Activated effector memory CD4-positive, alpha-beta T cell treated with Interleukin-2 at 50 U/mL for 16 hours (primary cell): ENCODE results near the gene GRIFIN.
A peak's percentile ranks its signal among the peaks of the same experiment; 100 is the strongest.

Experiments
- DNase-seq: peaks from one replicate; pipeline ENCODE4 v3.0.0-alpha.2; 2020

The GRIFIN gene, protein sequence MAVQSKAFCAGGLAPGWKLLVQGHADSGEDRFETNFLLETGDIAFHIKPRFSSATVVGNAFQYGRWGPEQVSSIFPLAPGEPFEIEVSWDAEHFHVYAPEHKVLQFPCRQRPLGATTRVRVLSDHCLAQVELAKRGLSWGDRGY

GRCh38 chr7:2476298-2476697, at the start of gene GRIFIN:
TSS of gene GRIFIN (minus strand) at chr7:2476398. CDS start at chr7:2476383, 15 bp downstream.
- DNase-seq = no peak

DNA sequence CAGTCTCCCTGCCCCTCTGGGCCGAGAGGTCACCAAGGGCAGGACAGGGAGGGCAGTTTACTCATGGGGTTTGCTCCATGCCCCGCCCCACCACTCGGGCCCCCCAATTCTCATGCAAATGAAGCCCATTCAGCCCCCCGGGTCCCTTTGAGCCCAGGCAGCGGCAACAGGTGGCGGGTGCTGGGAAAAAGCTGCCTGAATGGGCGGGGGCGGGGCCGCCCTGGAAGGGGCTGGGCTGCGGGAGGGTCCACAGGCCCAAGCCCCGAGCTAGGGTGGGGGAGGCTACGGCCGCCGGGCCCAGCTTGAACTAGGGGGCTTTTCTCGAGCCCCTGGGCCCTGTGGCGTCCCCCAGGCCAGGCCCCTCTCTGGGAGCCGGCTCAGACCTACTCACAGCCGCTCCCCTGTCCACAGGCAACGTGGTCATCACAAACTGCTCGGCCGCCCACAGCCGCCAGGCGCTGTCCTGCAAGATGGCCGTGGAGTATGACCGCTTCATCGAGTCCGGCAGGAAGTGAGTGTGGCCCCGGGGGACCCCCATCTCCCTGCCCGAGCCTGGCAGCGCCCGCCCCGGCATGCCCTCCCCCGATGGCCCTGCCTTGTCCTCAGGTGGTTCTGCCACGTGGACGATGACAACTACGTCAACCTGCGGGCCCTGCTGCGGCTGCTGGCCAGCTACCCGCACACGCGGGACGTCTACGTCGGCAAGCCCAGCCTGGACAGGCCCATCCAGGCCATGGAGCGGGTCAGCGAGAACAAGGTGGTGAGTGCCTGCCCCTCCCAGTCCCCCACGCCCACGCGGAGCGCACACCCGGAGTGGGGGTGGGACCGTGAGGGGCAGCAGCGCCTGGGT, 48.8 kb upstream of the GRIFIN start:
- no peak for DNase-seq

DNA sequence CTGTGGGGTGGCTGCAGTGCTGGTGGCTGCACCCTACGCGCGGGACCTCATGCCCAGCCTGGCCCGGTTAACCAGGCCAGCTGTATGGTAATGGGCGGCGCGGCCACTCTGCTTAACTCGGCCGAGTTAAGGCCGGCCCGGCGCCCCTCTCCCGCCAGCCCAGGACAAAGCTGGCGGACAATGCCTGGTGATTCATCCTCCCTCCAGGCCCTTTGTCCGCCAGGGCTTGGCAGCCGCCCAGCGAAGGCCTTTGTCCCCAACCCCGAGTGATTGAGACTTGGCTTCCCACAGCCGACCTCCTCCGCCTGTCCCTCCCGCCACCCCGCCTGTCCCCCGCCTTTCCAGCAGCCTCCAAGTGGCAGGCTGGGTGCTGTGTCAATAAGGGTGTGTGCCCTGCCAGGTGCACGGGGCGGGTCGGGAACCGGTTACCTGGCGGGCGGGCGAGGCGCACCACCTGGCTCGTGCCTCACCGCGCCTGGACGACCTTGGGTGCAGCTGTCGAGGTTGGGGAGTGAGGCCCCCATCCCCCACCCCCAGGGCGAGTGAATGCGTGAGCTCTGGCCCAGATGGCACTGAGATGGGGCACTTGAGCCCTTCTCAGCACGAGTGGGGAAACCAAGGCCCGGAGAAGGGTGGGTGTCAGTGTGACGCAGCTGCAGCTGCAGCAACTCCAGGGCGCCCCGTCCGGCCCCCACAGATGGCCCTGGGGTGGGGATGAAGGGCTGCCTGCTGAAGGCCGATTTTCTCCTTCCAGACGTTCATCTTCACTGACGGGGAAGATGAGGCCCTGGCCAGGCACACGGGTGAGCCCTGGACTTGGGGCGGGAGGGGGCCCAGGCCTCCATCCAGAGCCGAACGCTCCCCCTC, 48.0 kb upstream of the GRIFIN start:
- DNase-seq = no peak

DNA sequence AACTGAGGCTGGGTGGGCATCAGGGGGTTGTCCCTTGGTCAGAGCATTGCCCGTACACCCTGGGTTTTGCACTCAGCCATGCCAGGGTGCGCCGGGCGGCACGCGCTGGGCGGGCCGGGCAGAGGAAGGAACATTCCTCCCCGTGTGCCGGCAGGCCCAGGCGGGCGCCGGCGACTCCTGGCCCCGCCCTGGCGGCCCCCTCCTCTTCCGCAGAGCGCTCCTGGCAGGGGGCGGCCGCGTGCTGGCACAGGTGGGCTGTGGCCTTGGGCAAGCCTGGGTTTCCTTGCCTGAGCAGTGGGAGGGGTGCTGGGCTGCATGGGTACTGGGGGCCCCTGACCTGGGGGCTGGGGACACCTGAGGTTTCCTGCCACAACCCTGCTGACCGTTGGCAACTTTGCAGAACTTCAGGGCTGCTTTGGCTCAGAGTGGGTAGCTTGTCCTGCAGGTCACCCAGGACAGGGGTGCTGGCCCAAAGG, 47.3 kb upstream of the GRIFIN start:
- no peak for DNase-seq

DNA sequence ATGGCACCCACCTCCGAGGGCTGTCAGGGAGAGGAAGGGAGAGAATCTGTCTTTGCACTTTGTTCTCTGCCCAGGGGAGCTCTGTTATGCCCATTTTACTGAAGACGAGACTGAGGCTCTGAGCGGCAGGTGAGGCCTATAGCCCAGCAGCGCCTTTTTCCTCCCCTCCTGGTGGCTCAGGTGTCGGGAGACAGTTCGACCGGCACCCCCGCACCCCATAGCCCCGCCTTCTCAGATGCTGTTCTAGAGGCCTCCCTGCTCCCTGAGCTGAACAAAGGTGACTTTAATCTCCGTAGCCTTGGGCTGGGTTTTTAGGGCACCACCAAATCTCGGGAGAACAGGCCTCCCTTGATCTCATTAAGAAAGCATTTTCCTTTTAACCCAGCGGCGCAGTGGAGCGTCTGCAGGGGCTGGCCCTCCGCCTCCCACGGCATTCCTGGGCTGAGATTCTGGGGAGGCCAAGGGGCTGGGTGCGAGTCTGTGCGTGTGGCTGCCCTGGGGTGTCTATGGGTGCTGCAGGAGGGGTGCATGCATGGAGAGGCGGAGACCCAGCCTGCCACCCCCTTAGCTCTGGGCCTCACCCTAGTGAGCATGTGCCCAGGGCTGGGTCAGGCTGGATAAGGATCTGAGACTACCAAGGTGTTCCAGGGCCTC, 46.7 kb upstream of the GRIFIN start:
- DNase-seq = no peak

DNA sequence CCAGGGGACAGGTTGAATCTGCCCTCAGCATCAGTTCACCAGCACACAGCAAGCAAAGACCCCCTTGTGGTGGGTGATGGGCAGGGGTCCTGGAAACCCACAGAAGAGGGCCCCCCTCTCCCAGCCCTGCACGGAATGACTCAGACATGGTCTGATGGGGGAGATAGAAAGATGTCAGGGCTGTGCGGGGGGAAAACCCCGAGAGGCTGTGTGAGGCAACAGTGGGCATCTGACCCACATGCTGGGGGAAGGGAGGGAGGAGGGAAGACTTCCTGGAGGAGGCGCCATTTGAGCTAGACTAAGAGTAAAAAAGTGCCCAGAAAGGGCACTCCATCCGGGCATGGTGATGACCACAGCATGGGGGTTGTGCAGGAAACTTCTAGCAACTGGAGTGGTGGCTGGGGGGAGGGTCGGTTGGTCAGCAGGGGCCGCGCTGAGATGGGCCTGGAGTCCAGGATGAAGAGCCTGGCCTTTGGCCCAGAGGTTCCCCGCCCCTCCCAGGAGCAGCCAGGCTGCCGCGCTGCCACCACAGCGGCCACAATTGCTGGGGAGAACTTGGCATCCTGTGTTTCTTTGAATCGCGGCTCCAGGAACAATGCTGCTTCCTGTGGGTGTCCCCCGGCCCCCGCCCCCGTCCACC, 45.9 kb upstream of the GRIFIN start:
- peak; percentile 66 for DNase-seq

- no peak for DNase-seq
Measured at GRCh38 chr7:2521341-2521745, 45.1 kb upstream of the GRIFIN start.

- DNase-seq = no peak
Measured at GRCh38 chr7:2520761-2521290, 44.6 kb upstream of the GRIFIN start.

DNA sequence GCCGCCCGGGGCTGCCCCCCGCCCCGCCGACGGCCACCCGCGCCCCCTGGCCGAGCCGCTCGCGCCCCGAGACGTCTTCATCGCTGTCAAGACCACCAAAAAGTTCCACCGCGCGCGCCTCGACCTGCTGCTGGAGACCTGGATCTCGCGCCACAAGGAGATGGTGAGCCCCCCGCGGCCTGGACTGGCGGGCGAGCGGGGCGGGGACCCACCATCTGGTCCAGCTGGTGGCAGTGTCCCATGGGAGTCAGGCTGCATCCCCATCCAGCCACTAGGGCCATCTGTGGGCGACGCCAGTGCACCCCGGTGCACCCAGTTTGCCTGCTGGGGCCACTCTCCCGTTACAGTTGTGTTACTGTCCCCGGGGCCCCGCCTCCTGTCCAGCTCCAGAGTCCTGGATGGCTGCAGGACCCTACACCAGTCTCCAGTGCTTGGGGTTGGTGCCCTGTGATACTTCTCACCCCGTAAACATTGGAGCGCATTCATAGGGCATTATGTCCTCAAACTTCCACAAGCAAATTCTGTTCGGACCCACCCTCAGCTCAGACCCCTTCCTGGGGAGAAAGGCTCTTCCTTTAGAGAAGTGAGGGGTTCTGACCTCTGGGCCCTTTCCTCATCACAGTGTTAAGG, 44.0 kb upstream of the GRIFIN start:
- DNase-seq = no peak

GRCh38 chr7:2519119-2519930, 43.1 kb upstream of the GRIFIN start, which contains the start of gene LFNG:
TSS of gene LFNG (plus strand) at chr7:2519774. CDS start at chr7:2519862, 88 bp downstream.
- DNase-seq = peak; percentile 78

- no peak for DNase-seq
Measured at GRCh38 chr7:2518737-2519118, 42.5 kb upstream of the GRIFIN start.

DNA sequence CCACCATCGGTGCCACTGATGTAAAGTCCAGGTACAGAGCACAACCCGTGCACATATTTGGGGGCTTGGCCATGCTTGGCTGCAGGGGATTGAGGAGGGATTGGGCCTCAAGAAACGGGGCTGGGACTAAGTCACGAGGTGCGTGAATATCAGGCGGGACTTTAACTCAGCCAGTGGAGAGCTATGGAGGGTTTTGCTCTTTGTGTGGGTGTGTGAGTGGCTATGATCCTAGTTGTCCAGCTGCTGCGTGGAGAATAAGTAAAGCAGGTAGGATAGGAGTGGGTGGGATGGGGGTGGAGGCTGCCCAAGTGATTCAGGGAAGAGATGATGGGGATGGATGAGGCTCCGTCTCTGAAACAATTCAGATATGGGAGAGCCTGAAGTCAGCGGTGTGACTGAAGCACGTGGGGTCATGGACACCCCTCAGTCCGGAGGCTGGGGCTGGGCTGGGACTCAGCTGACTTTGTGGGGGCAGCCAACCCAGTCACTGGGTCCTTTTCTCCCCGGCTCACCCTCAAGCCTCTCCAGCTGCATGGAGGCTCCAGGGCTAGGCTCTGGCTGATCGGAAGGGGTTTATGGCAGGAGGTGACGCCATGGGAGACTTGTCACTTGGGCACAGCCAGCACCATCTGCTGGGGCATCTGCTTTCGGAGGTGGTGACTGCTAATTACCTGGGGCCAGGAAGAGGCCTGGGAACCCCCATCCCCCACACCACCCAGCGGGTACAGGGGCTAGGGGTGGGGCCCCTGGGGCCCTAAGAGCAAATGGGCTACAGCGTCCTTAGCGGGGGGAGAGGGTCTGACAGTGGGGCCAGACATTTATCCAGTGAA, 41.7 kb upstream of the GRIFIN start:
- DNase-seq = no peak

- no peak for DNase-seq
Measured at GRCh38 chr7:2517026-2517425, 40.8 kb upstream of the GRIFIN start.

DNA sequence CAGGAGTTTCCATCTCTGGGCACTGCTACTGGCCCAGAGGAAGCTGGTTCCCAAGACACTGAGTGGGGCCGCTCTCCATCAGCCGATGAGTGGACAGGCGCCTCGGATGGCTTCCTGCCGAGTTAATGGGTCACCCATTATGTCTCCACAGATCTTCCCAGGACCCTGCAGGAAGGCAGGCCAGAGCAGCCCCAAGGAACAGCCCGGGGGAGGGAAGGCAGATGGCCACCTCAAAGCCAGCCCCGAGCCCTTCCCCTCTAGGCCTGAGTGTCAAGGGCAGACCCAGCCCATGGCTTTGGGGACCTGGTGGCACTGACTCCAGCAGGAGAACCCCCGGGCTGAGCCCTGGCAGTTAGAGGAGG, 40.0 kb upstream of the GRIFIN start:
- DNase-seq = no peak

DNA sequence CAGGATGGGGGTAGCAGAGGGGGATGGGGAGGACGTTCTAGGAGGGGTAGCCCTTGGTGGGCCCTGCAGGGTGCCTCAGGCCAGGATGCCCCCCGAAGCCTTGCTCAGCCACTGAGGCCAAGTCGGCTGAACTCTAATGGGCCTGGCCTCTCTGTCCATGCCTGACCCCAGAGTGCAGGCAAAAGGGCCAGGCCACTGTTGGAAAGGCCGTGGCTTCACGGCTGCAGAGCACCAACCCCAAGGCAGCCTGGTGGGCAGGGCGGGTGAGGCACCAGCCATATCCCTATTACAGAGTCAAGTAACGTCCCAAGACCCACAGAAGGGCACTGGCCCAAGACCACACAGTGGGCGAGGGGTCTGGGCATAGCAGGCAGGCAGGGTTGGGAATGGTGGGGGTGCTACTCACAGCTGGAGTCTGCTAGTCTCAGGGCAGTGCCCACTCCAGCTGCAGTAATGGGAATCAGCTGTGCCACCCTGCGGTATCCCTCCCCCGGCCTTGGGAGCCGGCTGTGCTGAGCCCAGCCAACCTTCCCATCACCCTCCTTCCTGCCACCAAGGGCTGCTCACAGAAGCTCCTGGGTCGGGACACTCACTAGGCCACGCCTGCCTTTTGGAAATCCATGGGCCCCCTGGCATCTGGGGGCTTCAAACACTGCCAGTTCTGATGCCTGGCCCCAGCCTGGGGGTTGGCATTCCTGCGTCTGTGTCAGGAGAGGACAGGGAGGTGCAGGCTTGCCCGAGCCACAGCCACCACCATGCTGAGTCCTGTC, 39.4 kb upstream of the GRIFIN start:
- no peak for DNase-seq

- no peak for DNase-seq
Measured at GRCh38 chr7:2514473-2515423, 38.5 kb upstream of the GRIFIN start.

GRCh38 chr7:2513702-2514101, 37.5 kb upstream of the GRIFIN start:
- no peak for DNase-seq

GRCh38 chr7:2512713-2513112, 36.5 kb upstream of the GRIFIN start:
- no peak for DNase-seq
